ENCODE data around the gene MTCH1.
"Not testable (repeated sequence)": the region's sequence is repeated elsewhere in the genome, so short reads cannot be mapped to it uniquely, and the experiment has no call there.

Gene MTCH1

DNA sequence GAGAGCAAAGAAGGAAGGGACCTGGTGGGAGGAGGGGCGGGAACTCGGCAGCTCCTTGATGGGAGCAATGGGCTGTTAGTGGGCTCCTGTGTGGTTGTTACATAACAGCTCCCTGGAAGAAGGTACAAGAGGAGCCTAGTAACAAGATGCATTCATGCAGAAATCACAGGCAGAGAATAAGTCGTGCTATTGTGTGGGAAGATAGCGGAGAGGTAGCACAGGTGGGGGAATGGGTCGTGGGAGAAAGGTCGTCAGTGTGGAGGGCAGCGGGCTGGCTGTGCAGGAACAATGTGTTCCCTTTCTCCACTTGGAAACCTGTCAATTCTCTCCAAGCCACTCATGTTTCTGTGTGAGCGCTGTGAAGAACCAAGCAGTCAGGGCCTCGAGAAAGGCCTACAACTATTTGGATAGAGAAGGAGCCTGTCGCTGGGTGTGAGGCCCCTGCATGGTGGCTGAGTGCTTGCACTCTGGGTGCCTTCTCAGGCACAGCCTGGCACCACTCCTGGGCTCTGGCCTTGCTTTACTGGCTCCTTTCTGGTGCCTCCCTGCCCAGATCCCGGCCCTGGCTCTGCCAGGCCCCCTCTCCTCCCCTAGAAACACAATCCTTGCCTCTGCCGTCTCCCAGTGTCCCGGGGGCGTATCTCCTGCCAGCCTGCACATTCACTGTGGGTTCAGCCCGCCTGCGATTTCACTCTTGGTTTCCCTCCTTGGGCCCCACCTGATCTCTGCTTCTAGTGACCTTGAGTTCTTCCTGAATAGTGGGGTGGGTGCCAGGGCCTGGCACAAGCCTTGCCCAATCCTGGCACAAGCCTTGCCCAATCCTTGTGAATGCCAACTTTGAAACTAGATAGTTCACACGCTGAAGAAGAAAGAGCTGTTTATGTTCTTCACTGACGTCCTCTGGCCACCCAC, 12.1 kb upstream of the MTCH1 start:
- DNase-seq (ENCODE audit: low read depth), result no peak

GRCh38 chr6:36990401-36990800, 4.4 kb upstream of the MTCH1 start:
- not testable (repeated sequence) for DNase-seq (ENCODE audit: low read depth)

DNA sequence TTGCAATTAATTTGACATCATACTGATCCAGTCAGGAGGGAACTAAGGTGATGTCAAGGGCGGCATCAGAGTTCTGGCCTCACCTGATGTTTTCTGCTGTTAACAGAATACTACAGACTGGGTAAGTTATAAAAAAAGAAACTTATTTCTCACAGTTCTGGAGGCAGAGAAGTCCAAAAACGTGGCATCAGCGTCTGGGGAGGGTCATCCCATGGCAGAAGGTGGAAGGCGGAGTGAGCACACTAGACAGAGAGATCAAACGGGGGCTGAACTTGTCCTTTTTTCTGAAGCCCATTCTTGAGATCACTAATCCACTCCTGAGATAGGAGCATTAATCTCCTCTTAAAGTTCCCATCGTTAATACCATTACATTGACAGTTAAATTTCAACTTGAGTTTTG, 3.3 kb upstream of the MTCH1 start:
- no peak for DNase-seq (ENCODE audit: low read depth)

DNA sequence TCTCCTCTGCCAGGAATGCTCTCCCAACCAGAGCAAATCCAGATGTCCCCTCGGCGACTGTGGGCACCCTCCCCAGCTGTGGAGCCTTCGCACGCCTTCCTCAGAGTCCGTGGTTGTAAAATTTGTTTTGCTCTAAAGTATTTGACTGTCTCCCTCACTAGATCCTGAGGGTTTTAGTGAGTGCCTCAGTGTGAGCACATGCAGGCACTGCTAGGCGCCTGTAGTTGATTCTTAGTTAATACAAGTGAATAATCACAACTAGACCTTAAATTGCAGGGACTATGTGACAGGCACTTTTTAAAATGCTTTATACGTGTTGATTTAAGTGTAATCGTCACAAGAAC, 680 bp upstream of the MTCH1 start:
- DNase-seq (ENCODE audit: low read depth), result no peak

GRCh38 chr6:36985417-36985807, 584 bp downstream of the MTCH1 start:
- no peak for DNase-seq (ENCODE audit: low read depth)

GRCh38 chr6:36984581-36985416, 1.2 kb downstream of the MTCH1 start:
- DNase-seq (ENCODE audit: low read depth), result peak; percentile 33

DNA sequence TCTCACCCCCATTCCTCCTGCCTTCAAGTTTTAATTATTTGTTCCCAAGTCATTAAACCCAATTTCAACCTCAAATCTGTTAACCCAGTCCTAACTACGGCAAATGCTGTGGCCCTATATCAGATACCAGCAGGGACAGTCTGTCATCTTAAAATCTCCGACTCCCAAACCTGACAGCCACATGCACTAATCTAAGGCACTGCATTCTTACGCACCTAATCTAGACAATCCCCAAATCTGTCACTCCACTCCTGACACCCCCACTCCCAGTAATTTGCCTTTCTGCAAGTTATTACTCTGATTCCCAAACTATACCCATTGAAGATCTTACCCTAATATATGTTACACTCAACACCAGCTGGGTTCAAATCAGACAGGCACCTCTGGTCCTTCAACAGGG, 2.5 kb downstream of the MTCH1 start:
- DNase-seq (ENCODE audit: low read depth), result no peak

DNA sequence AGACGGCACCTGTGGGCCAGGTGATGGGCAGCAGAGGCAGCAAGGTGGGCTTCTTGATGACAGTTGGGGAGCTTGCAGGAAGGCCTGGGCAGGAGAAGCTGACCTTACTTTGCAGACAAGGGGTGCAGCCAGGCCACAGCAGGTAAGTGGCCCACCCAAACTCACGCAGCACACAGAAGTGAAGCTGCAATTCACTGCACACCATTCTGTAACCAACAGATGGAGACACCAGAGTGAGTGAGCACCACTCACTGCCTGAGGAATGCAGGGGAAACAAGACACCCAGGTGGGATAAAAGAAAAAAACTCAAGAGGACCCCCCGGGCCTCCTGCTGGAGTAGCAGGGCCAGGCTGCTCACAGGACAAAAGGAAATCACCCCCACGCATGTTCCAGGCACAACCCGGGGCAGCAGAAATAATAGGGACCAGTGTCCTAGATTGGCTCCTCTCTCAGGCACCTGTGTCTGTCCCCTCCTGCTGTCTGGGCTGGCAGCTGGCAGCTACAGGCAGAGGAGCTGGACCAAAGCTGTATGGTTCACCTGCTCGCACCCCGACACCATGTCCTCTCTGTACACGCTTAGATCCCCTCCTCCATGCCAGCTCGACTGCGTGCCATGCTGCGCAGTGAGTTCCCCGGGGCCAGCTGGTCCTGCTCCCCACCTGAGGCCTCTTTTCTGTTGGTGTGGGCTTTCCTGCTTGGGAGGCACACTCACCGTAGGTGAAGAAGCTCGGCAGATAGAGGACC, 4.9 kb downstream of the MTCH1 start:
- DNase-seq (ENCODE audit: low read depth), result no peak

DNA sequence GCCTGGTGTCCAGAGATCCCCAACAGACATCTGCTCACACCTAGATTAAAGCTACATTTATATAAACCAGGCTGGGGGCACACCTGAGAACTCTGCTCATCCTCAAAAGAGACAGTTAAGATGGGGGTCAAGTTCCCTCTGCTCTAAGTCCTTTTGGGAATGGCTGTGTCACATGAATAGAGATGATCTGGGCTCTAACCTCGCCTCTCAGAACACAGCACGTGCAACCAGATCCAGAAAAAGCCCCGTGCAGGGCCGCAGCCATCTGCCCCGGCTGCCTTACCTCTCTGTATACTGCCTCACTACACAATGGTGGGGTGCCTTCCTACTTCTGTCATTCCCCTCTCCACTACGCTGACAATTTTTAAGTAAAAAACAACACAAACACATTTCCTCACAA, 5.9 kb downstream of the MTCH1 start:
- no peak for DNase-seq (ENCODE audit: low read depth)

- DNase-seq (ENCODE audit: low read depth), result peak; percentile 28
These were observed 6.7 kb downstream of the MTCH1 start for GRCh38 chr6:36979347-36979742.

- DNase-seq (ENCODE audit: low read depth), result no peak
These were observed 7.3 kb downstream of the MTCH1 start for GRCh38 chr6:36978421-36979346.

GRCh38 chr6:36977470-36977941, 8.5 kb downstream of the MTCH1 start:
- DNase-seq (ENCODE audit: low read depth), result no peak

GRCh38 chr6:36976931-36977330, 9.1 kb downstream of the MTCH1 start:
- DNase-seq (ENCODE audit: low read depth), result no peak

GRCh38 chr6:36976509-36976908, 9.5 kb downstream of the MTCH1 start:
- no peak for DNase-seq (ENCODE audit: low read depth)

- no peak for DNase-seq (ENCODE audit: low read depth)
These were observed 10.1 kb downstream of the MTCH1 start for GRCh38 chr6:36976007-36976264.

GRCh38 chr6:36975231-36976006, 10.6 kb downstream of the MTCH1 start:
- no peak for DNase-seq (ENCODE audit: low read depth)

DNA sequence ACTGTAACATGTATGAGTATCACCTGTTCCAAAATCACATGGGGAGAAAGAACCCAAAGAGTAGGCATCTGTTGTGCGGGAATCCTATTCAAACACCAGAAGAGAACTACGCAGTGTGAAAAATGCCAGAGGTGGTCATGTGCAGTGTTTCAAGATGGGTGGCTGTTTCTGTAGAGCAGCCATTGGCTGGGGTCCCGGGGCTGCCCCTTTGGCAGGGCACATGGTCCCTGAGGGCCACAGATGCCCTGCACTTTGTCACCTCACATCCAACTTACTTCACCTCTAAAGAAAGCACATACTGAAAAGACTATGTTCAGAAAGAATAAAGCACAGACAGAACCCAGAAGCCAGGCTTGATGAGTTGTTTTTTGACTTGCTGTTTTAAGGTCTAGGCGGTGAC, 12.3 kb downstream of the MTCH1 start:
- DNase-seq (ENCODE audit: low read depth), result no peak

DNA sequence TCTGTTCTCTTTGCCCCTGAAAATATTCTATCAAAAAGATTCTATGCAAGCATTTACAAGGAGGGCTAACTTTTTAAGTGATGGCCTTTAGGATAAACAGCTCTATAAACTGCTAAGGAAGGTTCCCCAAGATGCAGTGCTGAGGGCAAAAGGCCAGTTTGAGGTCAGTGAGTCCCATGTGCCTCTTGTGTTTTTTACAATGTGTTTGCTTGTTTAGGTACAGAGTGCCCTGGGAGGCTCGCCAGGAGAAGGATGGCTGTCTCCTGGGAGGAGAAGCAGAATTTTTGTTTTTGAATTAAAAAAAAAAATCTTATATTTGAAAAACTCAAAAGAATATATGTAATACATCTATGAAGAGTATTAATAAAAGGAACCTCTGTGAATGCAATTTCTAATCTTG, 12.8 kb downstream of the MTCH1 start:
- no peak for DNase-seq (ENCODE audit: low read depth)

DNA sequence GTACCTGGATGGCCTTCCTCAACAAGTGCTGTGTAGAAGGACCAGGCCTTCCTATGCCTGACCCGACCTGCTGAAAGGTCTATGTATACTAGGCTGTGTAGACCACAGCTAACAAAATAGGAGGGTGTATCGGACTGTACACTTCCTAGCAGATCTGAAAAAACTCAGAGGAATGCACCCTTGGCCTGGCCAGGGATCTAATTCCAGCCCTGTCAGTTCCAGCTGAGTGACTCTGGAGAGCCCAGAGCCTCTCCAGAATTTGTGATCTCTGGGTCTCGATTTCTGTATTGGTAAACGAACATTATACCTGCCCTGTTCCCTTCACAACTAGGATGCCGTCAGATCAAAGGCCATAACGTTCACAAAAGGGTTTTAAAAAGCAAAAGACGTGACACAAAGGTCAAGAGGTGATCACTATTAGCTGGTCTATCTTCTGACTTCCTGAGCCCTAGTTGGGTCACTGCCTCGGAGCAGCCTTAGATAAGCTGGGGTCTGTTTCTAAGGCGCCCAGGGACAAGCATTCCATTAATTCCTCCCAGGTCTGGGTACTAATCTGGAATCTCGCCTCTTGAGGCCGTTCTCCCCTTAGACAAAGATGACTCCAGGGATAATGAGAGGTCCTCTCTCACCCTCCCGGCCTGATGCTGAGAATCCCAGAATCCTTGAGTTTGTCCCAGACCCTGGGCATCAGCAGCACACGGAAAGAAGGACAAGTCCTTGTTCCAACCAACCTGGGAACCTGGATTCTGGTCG, 13.9 kb downstream of the MTCH1 start:
- DNase-seq (ENCODE audit: low read depth), result no peak

All from GM04504 (cell line).